Measurements from ENCODE around the gene SH2D3C. TPM values are rescaled to one million over a fixed set of nuclear protein-coding genes. Genes with fewer than 3 reads are reported as not detected.

The SH2D3C gene
- total RNA-seq, 1 donor from 2014 or later: 5.8 TPM

- no peaks in the 10 kb centered on the region for H3K36me3 ChIP-seq (ENCODE audit: insufficient read depth, low read length)
- TF ChIP-seq EZH2 (IDR thresholded peaks at IDR 0.05; ENCODE audit: insufficient read depth, low read length) (no peak), CTCF (IDR thresholded peaks at IDR 0.05; ENCODE audit: insufficient read depth, low read depth, low read length) (no peak)
- H3K27ac ChIP-seq (ENCODE audit: low read depth, low read length): no peak overlapping the region
- Mint-ChIP-seq H3K4me1 (ENCODE audit: low read depth, unreplicated experiment) (no peaks in the 10 kb centered on the region), H3K27ac (ENCODE audit: unreplicated experiment) (no peak overlapping the region), H3K36me3 (ENCODE audit: low read depth, unreplicated experiment) (no peaks in the 10 kb centered on the region), H3K27me3 (ENCODE audit: low read depth, unreplicated experiment) (peaks cover 7% of the 10 kb centered on the region), H3K9me3 (ENCODE audit: unreplicated experiment) (no peaks in the 10 kb centered on the region), H3K4me3 (ENCODE audit: unreplicated experiment) (no peak overlapping the region)
- H3K9me3 ChIP-seq (ENCODE audit: insufficient read depth, low read depth, low read length): no peaks in the 10 kb centered on the region
- FAIRE-seq (no peak), DNase-seq (ENCODE audit: low read depth) (no peak)
- H3K9ac ChIP-seq (ENCODE audit: low read length): no peak overlapping the region
- H3K79me2 ChIP-seq (ENCODE audit: insufficient read depth, low read length): no peaks in the 10 kb centered on the region
- H3K4me1 ChIP-seq (ENCODE audit: insufficient read depth, low read length): no peaks in the 10 kb centered on the region
- no peak overlapping the region for H3K4me2 ChIP-seq (ENCODE audit: low read length)
- no peaks in the 10 kb centered on the region for H4K20me1 ChIP-seq (ENCODE audit: insufficient read depth, low read length)
- H3K4me3 ChIP-seq (ENCODE audit: insufficient read depth, low read depth, low read length): no peak overlapping the region
- H3K27me3 ChIP-seq (ENCODE audit: insufficient read depth, low read length): no peaks in the 10 kb centered on the region
- no peak overlapping the region for H2AFZ ChIP-seq (ENCODE audit: low read depth, low read length)
Observed at GRCh38 chr9:127777368-127777980, 992 bp downstream of the SH2D3C start.

GRCh38 chr9:127776924-127777289, 1.6 kb downstream of the SH2D3C start:
- Mint-ChIP-seq H3K4me3 (ENCODE audit: unreplicated experiment) (no peak overlapping the region), H3K27me3 (ENCODE audit: low read depth, unreplicated experiment) (peaks cover 6% of the 10 kb centered on the region), H3K36me3 (ENCODE audit: low read depth, unreplicated experiment) (no peaks in the 10 kb centered on the region), H3K9me3 (ENCODE audit: unreplicated experiment) (no peaks in the 10 kb centered on the region), H3K27ac (ENCODE audit: unreplicated experiment) (no peak overlapping the region), H3K4me1 (ENCODE audit: low read depth, unreplicated experiment) (no peaks in the 10 kb centered on the region)
- Histone ChIP-seq H3K4me2 (ENCODE audit: low read length) (no peak overlapping the region), H3K4me3 (ENCODE audit: insufficient read depth, low read depth, low read length) (no peak overlapping the region), H3K27ac (ENCODE audit: low read depth, low read length) (no peak overlapping the region), H3K79me2 (ENCODE audit: insufficient read depth, low read length) (no peaks in the 10 kb centered on the region), H3K36me3 (ENCODE audit: insufficient read depth, low read length) (no peaks in the 10 kb centered on the region), H3K27me3 (ENCODE audit: insufficient read depth, low read length) (no peaks in the 10 kb centered on the region), H3K9ac (ENCODE audit: low read length) (no peak overlapping the region), H3K4me1 (ENCODE audit: insufficient read depth, low read length) (no peaks in the 10 kb centered on the region), H4K20me1 (ENCODE audit: insufficient read depth, low read length) (no peaks in the 10 kb centered on the region), H3K9me3 (ENCODE audit: insufficient read depth, low read depth, low read length) (no peaks in the 10 kb centered on the region), H2AFZ (ENCODE audit: low read depth, low read length) (no peak overlapping the region)
- no peak for DNase-seq (ENCODE audit: low read depth)
- no peak for FAIRE-seq
- TF ChIP-seq CTCF (IDR thresholded peaks at IDR 0.05; ENCODE audit: insufficient read depth, low read depth, low read length) (no peak), EZH2 (IDR thresholded peaks at IDR 0.05; ENCODE audit: insufficient read depth, low read length) (no peak)

GRCh38 chr9:127776195-127776923, 2.1 kb downstream of the SH2D3C start:
- Histone ChIP-seq H3K4me3 (ENCODE audit: insufficient read depth, low read depth, low read length) (no peak overlapping the region), H3K9ac (ENCODE audit: low read length) (no peak overlapping the region), H3K9me3 (ENCODE audit: insufficient read depth, low read depth, low read length) (no peaks in the 10 kb centered on the region), H3K4me1 (ENCODE audit: insufficient read depth, low read length) (no peaks in the 10 kb centered on the region), H3K27ac (ENCODE audit: low read depth, low read length) (no peak overlapping the region), H3K4me2 (ENCODE audit: low read length) (no peak overlapping the region), H2AFZ (ENCODE audit: low read depth, low read length) (no peak overlapping the region), H3K36me3 (ENCODE audit: insufficient read depth, low read length) (no peaks in the 10 kb centered on the region), H3K27me3 (ENCODE audit: insufficient read depth, low read length) (no peaks in the 10 kb centered on the region), H4K20me1 (ENCODE audit: insufficient read depth, low read length) (no peaks in the 10 kb centered on the region), H3K79me2 (ENCODE audit: insufficient read depth, low read length) (no peaks in the 10 kb centered on the region)
- H3K4me1 Mint-ChIP-seq (ENCODE audit: low read depth, unreplicated experiment): no peaks in the 10 kb centered on the region
- no peak overlapping the region for H3K27ac Mint-ChIP-seq (ENCODE audit: unreplicated experiment)
- no peak for DNase-seq (ENCODE audit: low read depth)
- H3K36me3 Mint-ChIP-seq (ENCODE audit: low read depth, unreplicated experiment): no peaks in the 10 kb centered on the region
- H3K4me3 Mint-ChIP-seq (ENCODE audit: unreplicated experiment): no peak overlapping the region
- H3K27me3 Mint-ChIP-seq (ENCODE audit: low read depth, unreplicated experiment): peaks cover 6% of the 10 kb centered on the region
- no peak for FAIRE-seq
- TF ChIP-seq EZH2 (IDR thresholded peaks at IDR 0.05; ENCODE audit: insufficient read depth, low read length): no peak
- no peak for TF ChIP-seq CTCF (IDR thresholded peaks at IDR 0.05; ENCODE audit: insufficient read depth, low read depth, low read length)
- no peaks in the 10 kb centered on the region for H3K9me3 Mint-ChIP-seq (ENCODE audit: unreplicated experiment)

All from astrocyte (in vitro differentiated cells and primary cell).